DLD1 (cell line): ENCODE results near the gene LPP.

Source experiments
- in situ Hi-C: cut with HindIII; loops from 2 replicates; pipeline ENCODE4 v1.10.0; 2017; ENCODE audit warnings: low sequenced_read_pairs

The LPP gene

GRCh38 chr3:188832961-188833721 is 679.2 kb downstream of the LPP start:
- in situ Hi-C loops: no loop called here

DNA sequence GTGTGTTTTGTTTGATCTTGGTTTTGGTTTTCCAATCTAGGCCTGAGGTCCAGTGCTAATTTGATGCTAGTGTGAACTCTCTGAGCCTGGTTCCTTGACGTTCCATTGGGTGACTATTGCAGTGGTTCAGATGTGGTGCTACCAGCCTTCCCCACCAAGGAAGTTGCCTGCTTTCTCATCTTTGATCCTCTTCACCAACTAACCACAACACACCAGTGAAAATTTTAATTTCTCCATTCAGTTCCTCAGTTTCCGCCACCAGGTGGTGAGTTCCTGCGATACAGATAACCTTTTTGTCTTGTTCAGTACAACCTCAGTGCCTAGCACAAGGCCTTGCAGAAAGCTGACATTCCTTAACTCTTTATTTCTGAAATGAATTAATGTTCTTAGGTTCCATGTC is 680.4 kb downstream of the LPP start:
- in situ Hi-C loops: no loop called here

DNA sequence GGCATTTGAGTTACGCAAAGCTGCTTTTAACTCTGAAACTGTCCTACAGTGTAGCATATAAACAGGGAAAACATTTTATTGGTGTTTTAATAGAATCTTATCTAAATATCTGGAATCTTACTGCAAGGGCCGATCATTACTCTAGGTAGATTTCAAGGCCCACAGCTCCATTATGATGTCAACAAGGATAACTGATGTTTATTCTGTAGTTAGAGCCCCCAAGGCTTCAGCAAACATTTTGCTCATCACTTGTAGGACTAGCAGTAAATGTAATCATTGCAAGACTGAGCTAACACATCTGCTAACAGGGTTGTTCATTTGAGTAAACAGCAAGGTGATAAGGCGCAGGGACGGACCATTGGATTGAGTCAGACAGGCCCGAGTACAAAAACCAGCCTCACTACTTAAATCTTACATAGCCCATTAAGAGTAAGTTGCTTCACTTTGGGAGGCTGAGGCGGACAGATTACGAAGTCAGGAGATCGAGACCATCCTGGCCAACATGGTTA is 685.3 kb downstream of the LPP start:
- in situ Hi-C loops: no loop called here

- in situ Hi-C loops: no loop called here
Measured at GRCh38 chr3:188840290-188840689, 686.3 kb downstream of the LPP start.

GRCh38 chr3:188841906-188842305 is 687.9 kb downstream of the LPP start:
- in situ Hi-C loops: no loop called here

GRCh38 chr3:188842639-188843038 is 688.7 kb downstream of the LPP start:
- in situ Hi-C loops: no loop called here

- in situ Hi-C loops: no loop called here
Measured at GRCh38 chr3:188844096-188844495, 690.1 kb downstream of the LPP start.

- in situ Hi-C loops: no loop called here
Measured at GRCh38 chr3:188845514-188845913, 691.6 kb downstream of the LPP start.

DNA sequence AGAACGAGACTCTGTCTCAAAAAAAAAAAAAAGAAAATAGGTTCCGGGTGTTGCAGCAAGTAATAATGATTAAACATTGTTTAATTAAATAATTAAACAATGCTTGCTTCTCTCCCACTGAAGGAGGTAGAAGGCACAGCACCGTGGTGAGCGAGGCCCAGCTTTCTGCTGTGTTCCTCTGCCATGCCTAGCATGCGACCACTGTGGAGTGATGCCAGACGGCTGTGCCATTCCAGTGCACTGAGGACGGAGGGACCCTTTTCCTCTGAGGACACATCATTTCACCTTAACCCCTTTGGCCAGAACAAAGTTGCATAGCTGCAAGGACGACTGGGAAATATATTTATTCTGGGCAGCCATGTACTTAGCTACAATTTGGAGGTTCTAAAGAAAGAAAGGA is 695.0 kb downstream of the LPP start:
- in situ Hi-C loops: no loop called here

DNA sequence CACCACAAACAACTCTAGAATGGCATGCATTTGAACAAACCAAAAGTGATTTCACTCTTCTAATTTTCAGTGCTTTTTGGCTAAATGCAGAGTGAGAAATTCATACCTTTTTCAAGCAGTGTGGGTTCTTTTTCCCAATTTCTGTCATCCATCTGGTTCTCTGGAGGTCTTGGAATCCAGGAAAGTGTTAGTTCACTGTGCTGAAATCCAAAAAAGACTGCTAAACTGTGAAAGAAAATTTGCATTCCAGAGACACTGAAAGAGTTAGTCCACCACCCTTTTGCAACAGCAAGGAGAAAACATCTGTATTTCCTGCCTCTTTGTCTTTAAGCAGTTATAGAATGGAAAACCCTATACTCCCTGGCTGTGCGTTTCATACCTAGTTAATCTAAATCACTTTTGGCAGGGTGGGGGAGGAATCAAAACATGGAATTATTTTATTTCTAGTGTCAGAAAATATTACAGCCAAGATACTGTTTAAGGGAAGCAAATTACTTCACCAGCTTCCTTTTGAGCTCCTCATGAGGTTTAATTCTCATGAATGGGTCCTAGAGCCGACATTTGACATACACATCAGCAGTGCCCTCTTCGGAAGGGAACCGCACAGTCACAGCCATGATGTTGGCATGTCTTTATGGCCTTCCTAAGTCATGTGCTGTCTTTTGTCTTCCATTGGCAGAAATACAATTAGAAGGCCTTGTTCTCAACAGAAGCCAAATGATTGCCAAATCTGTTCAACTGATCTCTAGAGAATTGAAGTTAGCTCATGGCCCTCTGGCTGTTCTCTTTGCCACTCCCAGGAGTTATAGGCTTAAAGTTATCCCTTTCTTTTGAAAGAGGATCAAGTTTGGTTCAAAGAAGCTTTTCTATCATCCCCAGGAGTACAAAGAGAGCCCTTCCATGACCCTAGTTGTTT is 700.2 kb downstream of the LPP start:
- in situ Hi-C loops: no loop called here

GRCh38 chr3:188854772-188855149 is 700.8 kb downstream of the LPP start:
- in situ Hi-C loops: no loop called here

DNA sequence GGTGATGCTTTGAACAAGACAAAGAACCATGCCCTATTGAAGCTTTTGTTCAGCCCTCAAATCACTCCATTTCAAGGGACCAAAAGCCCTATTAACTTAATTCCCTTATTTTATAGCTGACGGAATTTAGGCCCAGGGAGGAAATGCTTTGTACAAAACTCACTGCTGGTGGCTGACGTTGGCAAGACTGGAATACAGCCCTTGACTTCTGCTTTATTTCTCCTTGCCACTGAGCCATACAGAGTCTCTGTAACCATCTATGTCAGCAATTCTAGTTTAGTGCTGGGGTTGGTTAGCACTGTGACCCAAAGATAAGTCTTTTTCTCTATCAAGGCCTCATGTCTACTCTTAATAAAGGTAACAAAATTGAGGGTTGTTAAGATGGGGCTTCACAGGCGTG is 701.7 kb downstream of the LPP start:
- in situ Hi-C loops: no loop called here

DNA sequence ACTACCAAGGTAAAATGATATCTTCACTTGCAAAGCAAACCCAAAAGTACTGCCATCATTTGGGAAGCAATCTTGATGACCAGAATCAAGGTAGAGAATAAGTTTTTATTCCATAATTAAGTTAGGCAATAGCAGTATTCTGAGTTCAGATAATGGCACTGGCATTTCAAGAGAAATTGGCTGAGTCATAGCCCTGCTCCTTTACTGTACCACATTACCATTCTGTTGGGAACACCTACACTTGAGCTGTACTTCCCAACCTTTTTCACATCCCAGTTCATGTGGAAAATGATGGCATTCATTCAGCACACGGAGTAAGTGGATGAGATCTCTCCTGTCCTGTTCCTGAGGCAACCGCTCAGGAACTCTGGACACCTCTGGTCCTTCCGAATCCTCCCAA is 706.2 kb downstream of the LPP start:
- in situ Hi-C loops: no loop called here

GRCh38 chr3:188861842-188862744 is 708.1 kb downstream of the LPP start:
- in situ Hi-C loops: no loop called here

- in situ Hi-C loops: no loop called here
Measured at GRCh38 chr3:188863999-188864406, 710.0 kb downstream of the LPP start.

- in situ Hi-C loops: no loop called here
Measured at GRCh38 chr3:188867691-188868265, 713.8 kb downstream of the LPP start.

GRCh38 chr3:188868803-188869202 is 714.8 kb downstream of the LPP start:
- in situ Hi-C loops: no loop called here

DNA sequence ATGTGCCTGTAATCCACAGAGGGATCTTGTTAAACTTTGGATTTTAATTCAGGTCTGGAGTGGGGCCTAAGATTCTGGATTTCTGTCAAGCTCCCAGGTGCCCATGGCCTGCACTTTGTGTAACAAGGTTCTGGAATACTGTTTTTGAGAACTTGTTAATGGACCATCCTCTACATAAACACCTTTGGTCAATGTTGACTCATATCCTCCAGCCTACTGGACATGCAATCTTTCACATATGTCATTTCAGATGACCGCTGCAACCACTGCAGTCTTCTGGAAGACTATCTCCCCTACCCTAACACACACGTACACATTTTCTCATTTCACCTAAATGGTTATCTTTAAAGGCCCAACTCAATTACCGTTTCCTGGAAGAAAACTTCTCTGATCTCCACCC is 715.7 kb downstream of the LPP start:
- in situ Hi-C loops: no loop called here

DNA sequence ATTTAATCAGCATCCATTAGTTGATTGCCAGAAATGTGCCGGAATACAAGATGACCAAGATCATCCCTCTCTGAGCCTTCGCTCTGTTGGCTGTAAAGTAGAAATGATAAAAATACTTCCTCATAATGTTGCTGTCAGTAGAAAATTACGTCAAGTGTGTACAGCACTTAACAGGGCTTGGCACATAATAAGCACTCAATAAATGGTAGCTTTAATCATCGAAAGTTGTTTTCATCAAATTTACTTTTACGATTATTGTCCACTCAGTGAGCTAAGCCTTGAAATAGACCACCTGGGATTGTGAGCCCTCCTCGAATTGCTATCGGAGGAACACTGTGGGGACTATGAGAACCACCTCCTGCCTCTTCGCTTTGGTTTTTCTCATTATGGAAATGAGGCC is 716.5 kb downstream of the LPP start:
- in situ Hi-C loops: no loop called here

DNA sequence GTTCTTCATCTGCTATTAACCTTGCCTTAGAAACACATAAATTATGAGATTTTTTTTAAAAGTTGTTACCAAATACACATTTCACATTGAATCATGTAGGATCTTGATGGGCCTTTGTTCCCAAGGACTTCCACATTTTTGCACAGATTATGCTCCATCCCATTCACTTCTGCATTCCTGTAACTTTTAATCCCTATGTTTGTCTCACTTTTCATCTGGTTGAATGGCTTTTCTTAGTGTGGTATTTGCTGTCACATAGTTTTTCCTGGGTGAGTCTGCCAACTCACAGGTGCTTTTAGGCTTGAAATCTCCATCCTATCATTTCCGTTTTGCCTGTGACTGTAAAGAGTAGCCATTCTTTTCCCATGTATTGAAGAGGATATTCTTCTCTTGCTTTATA is 720.6 kb downstream of the LPP start:
- in situ Hi-C loops: no loop called here

DNA sequence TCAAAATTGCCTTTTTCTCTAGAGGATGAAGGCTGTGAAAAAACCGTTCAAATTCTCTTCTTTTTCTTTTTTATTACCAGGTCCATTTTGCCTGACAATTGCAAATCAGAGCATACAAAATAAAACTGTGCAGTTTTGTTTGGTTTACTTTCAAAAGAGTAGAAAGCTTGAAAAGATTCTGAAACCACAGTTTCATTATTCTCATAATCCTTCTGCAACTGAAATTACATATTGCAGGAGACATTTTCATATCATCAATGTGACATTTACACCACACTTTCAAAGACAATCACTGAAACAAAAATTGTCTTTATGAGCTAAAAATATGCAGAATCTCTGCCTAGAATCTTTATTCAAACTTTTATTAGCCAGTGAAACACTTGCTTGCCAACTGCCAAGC is 721.5 kb downstream of the LPP start:
- in situ Hi-C loops: no loop called here
